ENCODE data around the gene MOGAT2. TPM values are rescaled to one million over a fixed set of nuclear protein-coding genes. Genes with fewer than 3 reads are reported as not detected.

MOGAT2 gene
- total and polyA plus RNA-seq, 2 of the 13 experiments (the other 11 are each of a cell fraction or from before 2014, with no cell fraction given): 27.2 to 27.8 TPM

GRCh38 chr11:75725547-75726320 lies 8.1 kb downstream of the MOGAT2 start:
- no peak overlapping the region for H3K27ac ChIP-seq (ENCODE audit: extremely low read length, insufficient read depth, low read length)
- no peak overlapping the region for H2AFZ ChIP-seq (ENCODE audit: low read length)
- ChIA-PET CTCF (ENCODE audit: low intra/inter-chr PET ratio, low total read pairs) (no interaction called here), POLR2A (interaction anchor here (0.9 to 1.5 kb wide), 2 partner anchors 20 to 37 kb away, joined by 3 read pairs; no protein-coding TSS in a partner anchor)
- H3K4me1 ChIP-seq (ENCODE audit: insufficient read depth, low read length): peaks cover 44% of the 10 kb centered on the region
- no peak overlapping the region for H3K4me3 ChIP-seq (replicated peaks in 1 of 3; ENCODE audit: insufficient read depth in 1 of 3, low read depth in 2 of 3, low read length in 3 of 3)
- TF ChIP-seq SNRNP70 (IDR thresholded peaks at IDR 0.05; ENCODE audit: low read depth, low read length) (no peak), ZNF282 (IDR thresholded peaks at IDR 0.05; ENCODE audit: partially characterized antibody) (no peak), IKZF4 (CRISPR knock-in tag; IDR thresholded peaks at IDR 0.05; ENCODE audit: borderline replicate concordance, low read depth, not compliant biosample characterization) (no peak), ZFAT (CRISPR knock-in tag; conservative IDR thresholded peaks at IDR 0.05) (no peak), TRAFD1 (CRISPR knock-in tag; IDR thresholded peaks at IDR 0.05; ENCODE audit: borderline replicate concordance) (no peak), ZNF572 (CRISPR knock-in tag; IDR thresholded peaks at IDR 0.05) (no peak), POLR2G (IDR thresholded peaks at IDR 0.05; ENCODE audit: low read depth, low read length) (no peak), SAFB2 (CRISPR knock-in tag; IDR thresholded peaks at IDR 0.05; ENCODE audit: borderline replicate concordance, low read depth) (no peak), PITX1 (CRISPR knock-in tag; IDR thresholded peaks at IDR 0.05) (no peak), ZNF33A (CRISPR knock-in tag; IDR thresholded peaks at IDR 0.05; ENCODE audit: borderline replicate concordance) (no peak)
- TF ChIP-seq, protein P1, sequence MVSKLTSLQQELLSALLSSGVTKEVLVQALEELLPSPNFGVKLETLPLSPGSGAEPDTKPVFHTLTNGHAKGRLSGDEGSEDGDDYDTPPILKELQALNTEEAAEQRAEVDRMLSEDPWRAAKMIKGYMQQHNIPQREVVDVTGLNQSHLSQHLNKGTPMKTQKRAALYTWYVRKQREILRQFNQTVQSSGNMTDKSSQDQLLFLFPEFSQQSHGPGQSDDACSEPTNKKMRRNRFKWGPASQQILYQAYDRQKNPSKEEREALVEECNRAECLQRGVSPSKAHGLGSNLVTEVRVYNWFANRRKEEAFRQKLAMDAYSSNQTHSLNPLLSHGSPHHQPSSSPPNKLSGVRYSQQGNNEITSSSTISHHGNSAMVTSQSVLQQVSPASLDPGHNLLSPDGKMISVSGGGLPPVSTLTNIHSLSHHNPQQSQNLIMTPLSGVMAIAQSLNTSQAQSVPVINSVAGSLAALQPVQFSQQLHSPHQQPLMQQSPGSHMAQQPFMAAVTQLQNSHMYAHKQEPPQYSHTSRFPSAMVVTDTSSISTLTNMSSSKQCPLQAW (CRISPR knock-in tag; IDR thresholded peaks at IDR 0.05): no peak
- H3K27me3 ChIP-seq (ENCODE audit: control insufficient read depth in 1 of 2, insufficient read depth in 2 of 2, low read length in 2 of 2): no peaks in the 10 kb centered on the region
- intact Hi-C loops (cut with micrococcal nuclease; ENCODE audit: unreplicated experiment) (no loop called here), in situ Hi-C loops (cut with HindIII; ENCODE audit: extremely low pct_ligation_motif_present, low pct_unique_long_range_greater_than_20kb) (no loop called here)
- H3K79me2 ChIP-seq (ENCODE audit: insufficient read depth, low read length): peaks cover 4% of the 10 kb centered on the region
- ATAC-seq (no peak), DNase-seq (ENCODE audit: low spot score) (no peak), FAIRE-seq (no peak)
- H3K36me3 ChIP-seq (replicated peaks in 1 of 2; ENCODE audit: control insufficient read depth in 1 of 2, insufficient read depth in 2 of 2, low read length in 2 of 2): peaks cover 4 to 12% of the 10 kb centered on the region in 2 experiments; a peak in 2 of 5 replicates
- no peaks in the 10 kb centered on the region for H4K20me1 ChIP-seq (ENCODE audit: insufficient read depth, low read length)
- no peaks in the 10 kb centered on the region for H3K9me3 ChIP-seq (ENCODE audit: low read length)
- H3K4me2 ChIP-seq (ENCODE audit: low read depth, low read length): no peak overlapping the region
- 93% methylated on average over 9 of the region's 13 CpGs for WGBS (ENCODE audit: low lambda C conversion rate)
- BruUV-seq (replicated peaks): no TSS peak
- H3K9ac ChIP-seq (ENCODE audit: insufficient read depth, low read depth, low read length): no peak overlapping the region
